Activated T-cell treated with anti-CD3 and anti-CD28 coated beads for 48 hours (primary cell): ENCODE data around the gene ZNF831.

Source experiments
- DNase-seq: peaks from one replicate; pipeline ENCODE4 v3.0.0-alpha.2; 2020; ENCODE audit warnings: low read depth

Gene ZNF831

GRCh38 chr20:59163631-59164530 lies at the start of gene ZNF831:
Gene ZNF831 (plus strand): TSS chr20:59163821. CDS start chr20:59191020, 27,199 bp downstream.
- DNase-seq, result no peak

- no peak for DNase-seq
Observed at GRCh38 chr20:59117526-59117925, 46.1 kb upstream of the ZNF831 start.

GRCh38 chr20:59118855-59119254 lies 44.8 kb upstream of the ZNF831 start:
- DNase-seq, result no peak

- no peak for DNase-seq
Observed at GRCh38 chr20:59120491-59120890, 43.1 kb upstream of the ZNF831 start.

GRCh38 chr20:59120919-59121318 lies 42.7 kb upstream of the ZNF831 start:
- no peak for DNase-seq

- DNase-seq, result no peak
Observed at GRCh38 chr20:59121714-59122565, 41.7 kb upstream of the ZNF831 start.

- DNase-seq, result no peak
Observed at GRCh38 chr20:59122566-59122919, 41.1 kb upstream of the ZNF831 start.

- no peak for DNase-seq
Observed at GRCh38 chr20:59123011-59123677, 40.5 kb upstream of the ZNF831 start.

- no peak for DNase-seq
Observed at GRCh38 chr20:59123678-59124255, 39.9 kb upstream of the ZNF831 start.

- no peak for DNase-seq
Observed at GRCh38 chr20:59124296-59125029, 39.2 kb upstream of the ZNF831 start.

- no peak for DNase-seq
Observed at GRCh38 chr20:59125332-59125731, 38.3 kb upstream of the ZNF831 start.

GRCh38 chr20:59125836-59126235 lies 37.8 kb upstream of the ZNF831 start:
- no peak for DNase-seq

GRCh38 chr20:59127839-59128238 lies 35.8 kb upstream of the ZNF831 start:
- no peak for DNase-seq

GRCh38 chr20:59131551-59132285 lies 31.9 kb upstream of the ZNF831 start:
- DNase-seq, result no peak

- no peak for DNase-seq
Observed at GRCh38 chr20:59134182-59134581, 29.4 kb upstream of the ZNF831 start.

- no peak for DNase-seq
Observed at GRCh38 chr20:59135093-59135492, 28.5 kb upstream of the ZNF831 start.

GRCh38 chr20:59136027-59136426 lies 27.6 kb upstream of the ZNF831 start:
- DNase-seq, result no peak

- DNase-seq, result no peak
Observed at GRCh38 chr20:59137532-59137931, 26.1 kb upstream of the ZNF831 start.

GRCh38 chr20:59138114-59138748 lies 25.4 kb upstream of the ZNF831 start:
- no peak for DNase-seq

- DNase-seq, result no peak
Observed at GRCh38 chr20:59139998-59140397, 23.6 kb upstream of the ZNF831 start.
